GM13976 (cell line): ENCODE results near the gene GRID1.
"Not testable (repeated sequence)": the region's sequence is repeated elsewhere in the genome, so short reads cannot be mapped to it uniquely, and the experiment has no call there.

ENCODE experiments used
- DNase-seq: peaks from one replicate; pipeline ENCODE4 v3.0.0; 2012; ENCODE audit warnings: low spot score
- CTCF ChIP-seq: IDR thresholded peaks from 2 replicates; pipeline ENCODE4 v1.5.1; 2012; ENCODE audit warnings: borderline replicate concordance, mild to moderate bottlenecking; ENCODE audit not compliant: insufficient read depth; ENCODE audit errors: extremely low read depth, missing control alignments, control extremely low read depth
- in situ Hi-C: fragments of 300-500 bp; cut with MboI; formaldehyde crosslinking; loops from one replicate; pipeline ENCODE4 v1.12.0; 2022; ENCODE audit warnings: low sequenced_read_pairs, mixed read lengths, inconsistent platforms; ENCODE audit not compliant: unreplicated experiment

The GRID1 gene

GRCh38 chr10:85734791-85735190 is 631.8 kb downstream of the GRID1 start:
- TF ChIP-seq CTCF = no peak
- no peak for DNase-seq
- in situ Hi-C loops = no loop called here

DNA sequence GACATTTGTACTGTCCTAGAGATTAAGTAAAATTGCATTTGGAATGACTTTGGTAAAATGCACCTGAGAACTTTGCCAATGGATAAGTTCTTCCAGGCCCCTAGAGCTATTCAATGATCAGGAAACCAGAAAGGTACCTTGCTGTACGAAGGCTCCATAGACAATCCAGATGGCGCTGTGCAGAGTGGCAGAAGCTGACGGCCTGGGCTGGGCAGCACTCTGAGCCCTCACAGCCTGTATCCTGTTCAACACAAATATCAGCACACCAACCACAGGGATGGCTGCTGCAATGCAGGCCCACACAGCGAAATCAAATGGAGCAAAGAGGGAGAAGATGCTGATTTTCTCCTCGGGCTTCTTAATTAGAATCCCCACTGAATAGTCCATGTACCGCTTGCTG is 642.4 kb downstream of the GRID1 start:
- no peak for TF ChIP-seq CTCF
- DNase-seq = no peak

DNA sequence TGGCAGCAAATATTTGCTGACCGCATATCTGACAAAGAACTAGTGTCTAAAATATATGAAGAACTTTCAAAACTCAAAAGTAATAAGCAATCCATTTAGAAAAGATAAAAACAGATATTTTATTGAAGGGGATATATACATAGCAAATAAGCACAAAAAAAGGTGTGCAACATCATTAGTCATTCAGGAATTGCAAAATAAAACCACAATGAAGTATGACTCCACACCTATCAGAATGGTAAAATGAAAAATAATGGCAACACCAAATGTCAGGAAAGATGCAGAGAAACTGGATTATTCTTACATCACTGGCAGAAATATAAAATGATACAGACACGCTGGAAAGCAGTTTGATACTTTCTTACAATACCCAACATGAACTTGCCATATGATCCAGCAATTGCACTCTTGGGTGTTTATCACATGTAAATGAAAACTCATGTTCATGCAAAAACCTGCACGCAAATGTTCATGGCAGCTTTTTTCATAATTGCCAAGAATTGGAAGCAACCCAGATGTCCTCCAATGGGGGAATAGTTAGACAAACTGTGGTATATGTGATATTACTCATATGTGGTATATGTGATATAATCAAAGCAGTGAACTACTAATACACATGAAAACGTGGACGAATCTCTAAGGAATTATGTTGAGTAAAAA is 645.5 kb downstream of the GRID1 start:
- in situ Hi-C loops = no loop called here
- no peak for DNase-seq
- TF ChIP-seq CTCF = no peak

More for the DNA sequence above, 642.4 kb downstream of the GRID1 start:
- in situ Hi-C loops = no loop called here

DNA sequence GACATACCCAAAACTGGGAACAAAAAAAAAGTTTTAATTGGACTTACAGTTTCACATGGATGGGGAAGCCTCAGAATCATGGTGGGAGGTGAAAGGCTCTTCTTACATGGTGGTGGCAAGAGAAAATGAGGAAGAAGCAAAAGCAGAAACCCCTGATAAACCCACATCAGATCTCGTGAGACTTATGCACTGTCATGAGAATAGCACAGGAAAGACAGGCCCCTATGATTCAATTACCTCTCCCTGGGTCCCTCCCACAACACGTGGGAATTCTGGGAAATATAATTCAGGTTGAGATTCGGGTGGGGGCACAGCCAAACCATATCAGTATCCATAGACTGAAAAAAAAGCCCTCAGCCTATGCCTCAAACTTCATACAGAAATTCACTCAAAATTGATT is 647.2 kb downstream of the GRID1 start:
- no peak for DNase-seq
- no peak for TF ChIP-seq CTCF
- in situ Hi-C loops = no loop called here

- no peak for DNase-seq
- in situ Hi-C loops = no loop called here
- no peak for TF ChIP-seq CTCF
Measured at GRCh38 chr10:85713885-85714284, 652.7 kb downstream of the GRID1 start.

GRCh38 chr10:85702768-85703167 is 663.8 kb downstream of the GRID1 start:
- TF ChIP-seq CTCF = no peak
- DNase-seq = no peak
- in situ Hi-C loops = no loop called here

- DNase-seq, in situ Hi-C loops: not testable (repeated sequence)
Measured at GRCh38 chr10:85699066-85699465, 667.5 kb downstream of the GRID1 start.
